ENCODE results near the gene DONSON. TPM values are rescaled to one million over a fixed set of nuclear protein-coding genes. Genes with fewer than 3 reads are reported as not detected.

The DONSON gene
- total and polyA plus RNA-seq, 9 of the 15 experiments (the other 6 are each of a cell fraction or from before 2014, with no cell fraction given): 26.7 to 124 (median 62.6) TPM

GRCh38 chr21:33541756-33542639 is 46.5 kb downstream of the DONSON start, which contains the start of gene GART (continued):
- TF ChIP-seq PRDM10 (IDR thresholded peaks at IDR 0.05; ENCODE audit: partially characterized antibody) (peak; percentile 26), NKRF (IDR thresholded peaks at IDR 0.05; ENCODE audit: borderline replicate concordance) (peak; percentile 97), ZNF512 (tag; IDR thresholded peaks at IDR 0.05) (no peak; the same call in 1 of the 2 replicates), CEBPG (CRISPR knock-in tag; IDR thresholded peaks at IDR 0.05) (no peak), CEBPG (tag; conservative IDR thresholded peaks at IDR 0.05 in 1 of 2, IDR thresholded peaks at IDR 0.05 in 1 of 2) (no peak), ZBED1 (IDR thresholded peaks at IDR 0.05) (0 out of 2 replicates have a peak, but pooled peaks have one; percentile 15), NR3C1 (CRISPR knock-in tag; IDR thresholded peaks at IDR 0.05) (no peak), ETV1 (tag; conservative IDR thresholded peaks at IDR 0.05; ENCODE audit: low read depth) (peak; percentile 66), SMAD4 (CRISPR knock-in tag; conservative IDR thresholded peaks at IDR 0.05) (peak; percentile 62), MAZ (CRISPR knock-in tag; conservative IDR thresholded peaks at IDR 0.05 in 1 of 2, IDR thresholded peaks at IDR 0.05 in 1 of 2) (peak; percentile 58 to 60; a peak in 3 of 4 replicates), ZNF583 (CRISPR knock-in tag; IDR thresholded peaks at IDR 0.05) (no peak), HINFP (tag; conservative IDR thresholded peaks at IDR 0.05; ENCODE audit: low read depth) (peak; percentile 63; the same call in 1 of the 2 replicates), RUNX1 (IDR thresholded peaks at IDR 0.05; ENCODE audit: low read depth) (no peak), HNRNPK (IDR thresholded peaks at IDR 0.05; ENCODE audit: low read depth, low read length, poor library complexity, severe bottlenecking) (no peak), ZNF639 (CRISPR knock-in tag; conservative IDR thresholded peaks at IDR 0.05 in 1 of 2, IDR thresholded peaks at IDR 0.05 in 1 of 2) (peak in 1 of 2 experiments; percentile 99; a peak in 2 of 4 replicates)
